Right lobe of liver (tissue), 4 donors: ENCODE measurements around the gene CENPQ.
"Not testable (repeated sequence)": the region's sequence is repeated elsewhere in the genome, so short reads cannot be mapped to it uniquely, and the experiment has no call there.

Experiments used
- POLR2A ChIP-seq: fragments of 450-650 bp; IDR thresholded peaks from one replicate; pipeline ENCODE4 v1.6.1; 2017; ENCODE audit warnings: antibody characterized with exemption, mild to moderate bottlenecking
- TF ChIP-seq, protein P1 (sequence below), 4 donors: fragments of 200-600 bp in 3 of 4; fragments of 450-650 bp in 1 of 4; IDR thresholded peaks; one replicate each; pipeline versions ENCODE4 v1.5.1 to v1.8.0; 2016 to 2022; ENCODE audit warnings: antibody characterized with exemption in 4 of 4, mild to moderate bottlenecking in 2 of 4
- donor health status: DM: no; HTN: no; CAD: no.
- donor health status: DM: no; HTN: no; CAD: no.
- donor health status: DM: no; HTN: yes; CAD: no.

DNA sequence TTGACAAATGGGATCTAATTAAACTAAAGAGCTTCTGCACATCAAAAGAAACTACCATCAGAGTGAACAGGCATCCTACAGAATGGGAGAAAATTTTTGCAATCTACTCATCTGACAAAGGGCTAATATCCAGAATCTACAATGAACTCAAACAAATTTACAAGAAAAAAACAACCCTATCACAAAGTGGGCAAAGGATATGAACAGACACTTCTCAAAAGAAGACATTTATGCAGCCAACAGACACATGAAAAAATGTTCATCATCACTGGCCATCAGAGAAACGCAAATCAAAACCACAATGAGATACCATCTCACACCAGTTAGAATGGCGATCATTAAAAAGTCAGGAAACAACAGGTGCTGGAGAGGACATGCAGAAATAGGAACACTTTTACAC lies 13.4 kb downstream of the CENPQ start:
- TF ChIP-seq, protein P1, sequence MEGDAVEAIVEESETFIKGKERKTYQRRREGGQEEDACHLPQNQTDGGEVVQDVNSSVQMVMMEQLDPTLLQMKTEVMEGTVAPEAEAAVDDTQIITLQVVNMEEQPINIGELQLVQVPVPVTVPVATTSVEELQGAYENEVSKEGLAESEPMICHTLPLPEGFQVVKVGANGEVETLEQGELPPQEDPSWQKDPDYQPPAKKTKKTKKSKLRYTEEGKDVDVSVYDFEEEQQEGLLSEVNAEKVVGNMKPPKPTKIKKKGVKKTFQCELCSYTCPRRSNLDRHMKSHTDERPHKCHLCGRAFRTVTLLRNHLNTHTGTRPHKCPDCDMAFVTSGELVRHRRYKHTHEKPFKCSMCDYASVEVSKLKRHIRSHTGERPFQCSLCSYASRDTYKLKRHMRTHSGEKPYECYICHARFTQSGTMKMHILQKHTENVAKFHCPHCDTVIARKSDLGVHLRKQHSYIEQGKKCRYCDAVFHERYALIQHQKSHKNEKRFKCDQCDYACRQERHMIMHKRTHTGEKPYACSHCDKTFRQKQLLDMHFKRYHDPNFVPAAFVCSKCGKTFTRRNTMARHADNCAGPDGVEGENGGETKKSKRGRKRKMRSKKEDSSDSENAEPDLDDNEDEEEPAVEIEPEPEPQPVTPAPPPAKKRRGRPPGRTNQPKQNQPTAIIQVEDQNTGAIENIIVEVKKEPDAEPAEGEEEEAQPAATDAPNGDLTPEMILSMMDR (IDR thresholded peaks at IDR 0.05) = not testable (repeated sequence)
- not testable (repeated sequence) for TF ChIP-seq POLR2A
